CD4-positive, alpha-beta T cell (primary cell): ENCODE results near the gene CAT. TPM values are rescaled to one million over a fixed set of nuclear protein-coding genes. Genes with fewer than 3 reads are reported as not detected.

Experiments
- ATAC-seq: fragments of 200-7000 bp; cut with Tn5 transposase; one replicate; pipeline ENCODE4 v1.10.0; 2022; ENCODE audit warnings: mild to moderate bottlenecking; ENCODE audit not compliant: poor library complexity
- CTCF ChIA-PET: fragments of 350-600 bp; sonication (Branson Sonifier 250); formaldehyde crosslinking; loops from one replicate; lab custom pipeline; 2021; ENCODE audit warnings: antibody characterized with exemption, inconsistent platforms; lab: Charles Lee
- POLR2A ChIA-PET: fragments of 350-600 bp; sonication (Branson Sonifier 250); formaldehyde crosslinking; loops from one replicate; lab custom pipeline; 2021; ENCODE audit warnings: antibody characterized with exemption, inconsistent platforms; lab: Charles Lee
- DNase-seq, 14 experiments: peaks; one replicate each; pipeline ENCODE4 v3.0.0-alpha.2; 2013 to 2020; ENCODE audit warnings: mixed read lengths in 2 of 14
- H3K27ac ChIP-seq, 2 donors: one replicate each; pipeline versions ENCODE4 v1.5.1 to v1.7.0; 2013; ENCODE audit warnings: low read length in 2 of 2, low read depth in 1 of 2, mild to moderate bottlenecking in 1 of 2
- H3K27me3 ChIP-seq, 2 experiments: 1 replicate in 1 of 2; 2 replicates in 1 of 2; pipeline versions ENCODE4 v1.6.1 to v1.7.0; 2013; ENCODE audit warnings: low read length in 2 of 2, control low read depth in 1 of 2, mild to moderate bottlenecking in 1 of 2, moderate library complexity in 1 of 2; ENCODE audit not compliant: insufficient read depth in 2 of 2, control insufficient read depth in 1 of 2
- H3K36me3 ChIP-seq: one replicate; pipeline ENCODE4 v1.6.1; 2013; ENCODE audit warnings: low read length, control low read depth; ENCODE audit not compliant: insufficient read depth
- H3K4me1 ChIP-seq: one replicate; pipeline ENCODE4 v1.6.1; 2013; ENCODE audit warnings: low read length, control low read depth; ENCODE audit not compliant: insufficient read depth
- H3K4me3 ChIP-seq: one replicate; pipeline ENCODE4 v1.5.1; 2013; ENCODE audit warnings: mild to moderate bottlenecking, low read length, moderate library complexity
- H3K9me3 ChIP-seq, 2 experiments: 1 replicate in 1 of 2; 2 replicates in 1 of 2; pipeline versions ENCODE4 v1.6.1 to v1.7.0; 2013; ENCODE audit warnings: low read length in 2 of 2, mild to moderate bottlenecking in 2 of 2, control low read depth in 1 of 2, moderate library complexity in 1 of 2; ENCODE audit not compliant: control insufficient read depth in 1 of 2, insufficient read depth in 1 of 2
- H3K27ac Mint-ChIP-seq: one replicate; pipeline ENCODE4 v1.8.0; 2020; ENCODE audit warnings: mixed read lengths
- H3K27me3 Mint-ChIP-seq: one replicate; pipeline ENCODE4 v1.8.0; 2021; ENCODE audit warnings: mixed read lengths
- H3K36me3 Mint-ChIP-seq: one replicate; pipeline ENCODE4 v1.8.0; 2021; ENCODE audit warnings: low read depth, mixed read lengths
- H3K4me1 Mint-ChIP-seq: one replicate; pipeline ENCODE4 v1.8.0; 2021; ENCODE audit warnings: low read depth, mixed read lengths
- H3K4me3 Mint-ChIP-seq: one replicate; pipeline ENCODE4 v1.8.0; 2020; ENCODE audit warnings: mild to moderate bottlenecking, mixed read lengths
- H3K9me3 Mint-ChIP-seq: one replicate; pipeline ENCODE4 v1.8.0; 2020; ENCODE audit warnings: mixed read lengths
- CTCF ChIP-seq: fragments of 200-600 bp; IDR thresholded peaks from one replicate; pipeline ENCODE4 v1.8.0; 2022; ENCODE audit warnings: antibody characterized with exemption, mild to moderate bottlenecking
- intact Hi-C, 2 experiments: fragments of 100-400 bp; cut with DNase I in 1 of 2; cut with micrococcal nuclease in 1 of 2; formaldehyde crosslinking; loops; one replicate each; pipeline versions ENCODE4 v1.15.1 to v1.9.0; 2023 to 2025; cut with DNase I, micrococcal nuclease
- total RNA-seq, 174 experiments: library from RNA in 2 of 174; stranded (reverse) in 2 of 174; gene quantifications; one replicate each; pipeline ENCODE4 v1.2.3 and lab custom pipeline; 2021 to 2026

Gene CAT
- total RNA-seq, 2 experiments from 2014 or later = 8.5 to 9.8 TPM

GRCh38 chr11:34441814-34442213 lies 3.1 kb downstream of the CAT start:
- H3K4me3 Mint-ChIP-seq = no peak overlapping the region
- H3K4me1 ChIP-seq = peaks cover 22% of the 10 kb centered on the region

GRCh38 chr11:34443136-34443535 lies 4.4 kb downstream of the CAT start:
- ChIA-PET CTCF (no interaction called here), POLR2A (no interaction called here)
- peaks cover 11% of the 10 kb centered on the region for H3K36me3 Mint-ChIP-seq
- ATAC-seq (no peak), DNase-seq (no peak)
- Histone ChIP-seq H3K4me3 (no peak overlapping the region), H3K27me3 (no peaks in the 10 kb centered on the region), H3K9me3 (no peaks in the 10 kb centered on the region), H3K4me1 (peaks cover 24% of the 10 kb centered on the region), H3K27ac (no peak overlapping the region), H3K36me3 (no peaks in the 10 kb centered on the region)
- H3K27ac Mint-ChIP-seq = no peak overlapping the region
- H3K9me3 Mint-ChIP-seq = no peaks in the 10 kb centered on the region
- TF ChIP-seq CTCF = no peak
- intact Hi-C loops = loop anchor here in 1 of 2 experiments (5.0 to 10.0 kb wide), 3 partner anchors 336 to 1858 kb away; partner anchors contain the start of genes EIF3M, NAT10 and QSER1
- H3K4me3 Mint-ChIP-seq = no peak overlapping the region
- no peaks in the 10 kb centered on the region for H3K27me3 Mint-ChIP-seq
- H3K4me1 Mint-ChIP-seq = peaks cover 80% of the 10 kb centered on the region

More at GRCh38 chr11:34441814-34442213, 3.1 kb downstream of the CAT start:
- Mint-ChIP-seq H3K4me1 (peaks cover 72% of the 10 kb centered on the region), H3K27me3 (no peaks in the 10 kb centered on the region), H3K9me3 (no peaks in the 10 kb centered on the region), H3K36me3 (peaks cover 11% of the 10 kb centered on the region), H3K27ac (no peak overlapping the region)
- Histone ChIP-seq H3K36me3 (no peaks in the 10 kb centered on the region), H3K27ac (no peak overlapping the region), H3K4me3 (no peak overlapping the region), H3K9me3 (no peaks in the 10 kb centered on the region), H3K27me3 (no peaks in the 10 kb centered on the region)
- ATAC-seq (no peak), DNase-seq (no peak)
- POLR2A ChIA-PET = no interaction called here
- TF ChIP-seq CTCF = no peak
- CTCF ChIA-PET = no interaction called here
- intact Hi-C loops = loop anchor here in 1 of 2 experiments (5.0 to 10.0 kb wide), 3 partner anchors 335 to 1857 kb away; partner anchors contain the start of genes EIF3M, NAT10 and QSER1

GRCh38 chr11:34444428-34444827 lies 5.7 kb downstream of the CAT start:
- peaks cover 10% of the 10 kb centered on the region for H3K36me3 Mint-ChIP-seq
- Histone ChIP-seq H3K4me3 (no peak overlapping the region), H3K4me1 (peaks cover 32% of the 10 kb centered on the region), H3K27me3 (no peaks in the 10 kb centered on the region), H3K27ac (no peak overlapping the region), H3K36me3 (no peaks in the 10 kb centered on the region), H3K9me3 (no peaks in the 10 kb centered on the region)
- no peaks in the 10 kb centered on the region for H3K9me3 Mint-ChIP-seq
- no peak overlapping the region for H3K4me3 Mint-ChIP-seq
- ChIA-PET POLR2A (no interaction called here), CTCF (no interaction called here)
- TF ChIP-seq CTCF = no peak
- no peak overlapping the region for H3K27ac Mint-ChIP-seq
- intact Hi-C loops = loop anchor here in 1 of 2 experiments (5.0 to 10.0 kb wide), 3 partner anchors 337 to 1860 kb away; partner anchors contain the start of genes EIF3M, NAT10 and QSER1
- DNase-seq (no peak), ATAC-seq (no peak)
- H3K27me3 Mint-ChIP-seq = no peaks in the 10 kb centered on the region
- peaks cover 80% of the 10 kb centered on the region for H3K4me1 Mint-ChIP-seq
